Activated T-cell treated with anti-CD3 and anti-CD28 coated beads, Interleukin-2, amount 50 U/mL, for 48 hours (primary cell): ENCODE data around the gene DNAJC12.
"Not testable (repeated sequence)": the region's sequence is repeated elsewhere in the genome, so short reads cannot be mapped to it uniquely, and the experiment has no call there.

Experiments
- DNase-seq, 2 experiments: peaks; one replicate each; pipeline ENCODE4 v3.0.0-alpha.2; 2020

Gene DNAJC12

GRCh38 chr10:67790534-67791408 is 47.2 kb downstream of the DNAJC12 start:
- DNase-seq, result peak in 1 of 2 experiments; percentile 38

GRCh38 chr10:67789769-67790168 is 48.2 kb downstream of the DNAJC12 start:
- no peak for DNase-seq

GRCh38 chr10:67788028-67788886 is 49.7 kb downstream of the DNAJC12 start:
- peak; percentile 87 to 88 for DNase-seq

GRCh38 chr10:67785098-67785497 is 52.9 kb downstream of the DNAJC12 start:
- DNase-seq, result no peak

- no peak for DNase-seq
Measured at GRCh38 chr10:67784474-67784873, 53.5 kb downstream of the DNAJC12 start.

GRCh38 chr10:67783606-67784294 is 54.2 kb downstream of the DNAJC12 start:
- no peak for DNase-seq

- no peak for DNase-seq
Measured at GRCh38 chr10:67782530-67782929, 55.5 kb downstream of the DNAJC12 start.

GRCh38 chr10:67780759-67781538 is 57.0 kb downstream of the DNAJC12 start:
- no peak for DNase-seq

- DNase-seq, result not testable (repeated sequence)
Measured at GRCh38 chr10:67780204-67780621, 57.8 kb downstream of the DNAJC12 start.

GRCh38 chr10:67779465-67780203 is 58.4 kb downstream of the DNAJC12 start:
- peak; percentile 52 for DNase-seq

GRCh38 chr10:67776371-67776770 is 61.6 kb downstream of the DNAJC12 start:
- DNase-seq, result no peak

GRCh38 chr10:67775279-67775678 is 62.7 kb downstream of the DNAJC12 start:
- DNase-seq, result no peak

GRCh38 chr10:67772894-67773511 is 65.0 kb downstream of the DNAJC12 start:
- DNase-seq, result no peak

- no peak for DNase-seq
Measured at GRCh38 chr10:67772151-67772550, 65.8 kb downstream of the DNAJC12 start.

GRCh38 chr10:67771200-67771599 is 66.8 kb downstream of the DNAJC12 start:
- DNase-seq, result no peak

GRCh38 chr10:67770537-67770936 is 67.5 kb downstream of the DNAJC12 start:
- no peak for DNase-seq

GRCh38 chr10:67767244-67767643 is 70.7 kb downstream of the DNAJC12 start:
- no peak for DNase-seq

GRCh38 chr10:67764012-67764822 is 73.8 kb downstream of the DNAJC12 start:
- DNase-seq, result peak; percentile 99

GRCh38 chr10:67763499-67764011 is 74.4 kb downstream of the DNAJC12 start:
- peak; percentile 81 to 86 for DNase-seq

- not testable (repeated sequence) for DNase-seq
Measured at GRCh38 chr10:67762567-67762966, 75.4 kb downstream of the DNAJC12 start.
